ENCODE measurements around the gene DNASE1L2. TPM values are rescaled to one million over a fixed set of nuclear protein-coding genes. Genes with fewer than 3 reads are reported as not detected.

Gene DNASE1L2
- total RNA-seq, 1 experiment from 2014 or later = 1.5 TPM

GRCh38 chr16:2228161-2228824 is 8.0 kb upstream of the DNASE1L2 start:
- no peak for TF ChIP-seq CTCF (IDR thresholded peaks at IDR 0.05; ENCODE audit: unreplicated experiment)
- Mint-ChIP-seq H3K27ac (ENCODE audit: low read depth, unreplicated experiment) (no peak overlapping the region), H3K27me3 (ENCODE audit: insufficient read depth, unreplicated experiment) (no peaks in the 10 kb centered on the region), H3K4me1 (ENCODE audit: insufficient read depth, unreplicated experiment) (peaks cover 4% of the 10 kb centered on the region), H3K4me3 (ENCODE audit: unreplicated experiment) (no peak overlapping the region), H3K9me3 (ENCODE audit: unreplicated experiment) (no peaks in the 10 kb centered on the region), H3K36me3 (ENCODE audit: insufficient read depth, unreplicated experiment) (peaks cover 31% of the 10 kb centered on the region)
- ChIA-PET POLR2A (no interaction called here), CTCF (interaction anchor here (1.1 kb wide), 1 partner anchor 23 kb away, joined by 4 read pairs; the partner anchor contains the start of gene ECI1)
- intact Hi-C loops (cut with micrococcal nuclease) = no loop called here
- no TSS peak for BruUV-seq (replicated peaks)
- DNase-seq (ENCODE audit: unreplicated experiment) = no peak

GRCh38 chr16:2229091-2229490 is 7.2 kb upstream of the DNASE1L2 start:
- DNase-seq (ENCODE audit: unreplicated experiment) = no peak
- TF ChIP-seq CTCF (IDR thresholded peaks at IDR 0.05; ENCODE audit: unreplicated experiment) = no peak
- CTCF ChIA-PET = interaction anchor here (1.1 kb wide), 1 partner anchor 23 kb away, joined by 4 read pairs; the partner anchor contains the start of gene ECI1
- Mint-ChIP-seq H3K36me3 (ENCODE audit: insufficient read depth, unreplicated experiment) (peaks cover 39% of the 10 kb centered on the region), H3K27ac (ENCODE audit: low read depth, unreplicated experiment) (no peak overlapping the region), H3K9me3 (ENCODE audit: unreplicated experiment) (no peaks in the 10 kb centered on the region), H3K4me3 (ENCODE audit: unreplicated experiment) (no peak overlapping the region), H3K27me3 (ENCODE audit: insufficient read depth, unreplicated experiment) (no peaks in the 10 kb centered on the region), H3K4me1 (ENCODE audit: insufficient read depth, unreplicated experiment) (peaks cover 4% of the 10 kb centered on the region)
- intact Hi-C loops (cut with micrococcal nuclease) = no loop called here
- POLR2A ChIA-PET = no interaction called here
- no TSS peak for BruUV-seq (replicated peaks)

- Mint-ChIP-seq H3K9me3 (ENCODE audit: unreplicated experiment) (no peaks in the 10 kb centered on the region), H3K4me1 (ENCODE audit: insufficient read depth, unreplicated experiment) (peaks cover 4% of the 10 kb centered on the region), H3K4me3 (ENCODE audit: unreplicated experiment) (no peak overlapping the region), H3K27me3 (ENCODE audit: insufficient read depth, unreplicated experiment) (no peaks in the 10 kb centered on the region), H3K27ac (ENCODE audit: low read depth, unreplicated experiment) (no peak overlapping the region), H3K36me3 (ENCODE audit: insufficient read depth, unreplicated experiment) (peaks cover 42% of the 10 kb centered on the region)
- DNase-seq (ENCODE audit: unreplicated experiment) = no peak
- ChIA-PET CTCF (interaction anchor here (0.5 kb wide), 1 partner anchor 262 kb away, joined by 4 read pairs; no protein-coding TSS in a partner anchor), POLR2A (no interaction called here)
- intact Hi-C loops (cut with micrococcal nuclease) = no loop called here
- TF ChIP-seq CTCF (IDR thresholded peaks at IDR 0.05; ENCODE audit: unreplicated experiment) = no peak
- BruUV-seq (replicated peaks) = no TSS peak
Measured at GRCh38 chr16:2229632-2230250, 6.5 kb upstream of the DNASE1L2 start.

- H3K4me1 Mint-ChIP-seq (ENCODE audit: insufficient read depth, unreplicated experiment) = peaks cover 4% of the 10 kb centered on the region
- no peaks in the 10 kb centered on the region for H3K27me3 Mint-ChIP-seq (ENCODE audit: insufficient read depth, unreplicated experiment)
- ChIA-PET CTCF (interaction anchor here (0.5 kb wide), 1 partner anchor 261 kb away, joined by 4 read pairs; no protein-coding TSS in a partner anchor), POLR2A (interaction anchor here (0.5 to 1.0 kb wide), 2 partner anchors 21 to 283 kb away, joined by 3 to 6 read pairs; partner anchors contain the start of gene ECI1)
- no peak for TF ChIP-seq CTCF (IDR thresholded peaks at IDR 0.05; ENCODE audit: unreplicated experiment)
- intact Hi-C loops (cut with micrococcal nuclease) = no loop called here
- no peak for DNase-seq (ENCODE audit: unreplicated experiment)
- H3K9me3 Mint-ChIP-seq (ENCODE audit: unreplicated experiment) = no peaks in the 10 kb centered on the region
- peaks cover 46% of the 10 kb centered on the region for H3K36me3 Mint-ChIP-seq (ENCODE audit: insufficient read depth, unreplicated experiment)
- no peak overlapping the region for H3K4me3 Mint-ChIP-seq (ENCODE audit: unreplicated experiment)
- no peak overlapping the region for H3K27ac Mint-ChIP-seq (ENCODE audit: low read depth, unreplicated experiment)
- BruUV-seq (replicated peaks) = no TSS peak
Measured at GRCh38 chr16:2230376-2230775, 5.9 kb upstream of the DNASE1L2 start.
